Skeletal muscle satellite cell (primary cell): ENCODE results near the gene PPP1R26.

ENCODE experiments used
- H3K27me3 ChIP-seq: 2 replicates; pipeline ENCODE4 v1.7.0; 2013; ENCODE audit warnings: low read length; ENCODE audit not compliant: control insufficient read depth, insufficient read depth
- H3K36me3 ChIP-seq: 2 replicates; pipeline ENCODE4 v1.7.0; 2013; ENCODE audit warnings: mild to moderate bottlenecking, control low read depth, low read length; ENCODE audit not compliant: insufficient read depth
- H3K4me1 ChIP-seq: 2 replicates; pipeline ENCODE4 v1.7.0; 2013; ENCODE audit warnings: low read length; ENCODE audit not compliant: control insufficient read depth, insufficient read depth
- H3K4me2 ChIP-seq: 2 replicates; pipeline ENCODE4 v1.7.0; 2013; ENCODE audit warnings: mild to moderate bottlenecking, low read length
- H3K4me3 ChIP-seq: 2 replicates; pipeline ENCODE4 v1.7.0; 2013; ENCODE audit warnings: low read length
- H3K9ac ChIP-seq: 2 replicates; pipeline ENCODE4 v1.7.0; 2013; ENCODE audit warnings: mild to moderate bottlenecking, low read depth, low read length, moderate library complexity
- H3K9me3 ChIP-seq: replicated peaks from 2 replicates; pipeline ENCODE4 v1.7.0; 2013; ENCODE audit warnings: mild to moderate bottlenecking, control low read depth, low read length

Gene PPP1R26

DNA sequence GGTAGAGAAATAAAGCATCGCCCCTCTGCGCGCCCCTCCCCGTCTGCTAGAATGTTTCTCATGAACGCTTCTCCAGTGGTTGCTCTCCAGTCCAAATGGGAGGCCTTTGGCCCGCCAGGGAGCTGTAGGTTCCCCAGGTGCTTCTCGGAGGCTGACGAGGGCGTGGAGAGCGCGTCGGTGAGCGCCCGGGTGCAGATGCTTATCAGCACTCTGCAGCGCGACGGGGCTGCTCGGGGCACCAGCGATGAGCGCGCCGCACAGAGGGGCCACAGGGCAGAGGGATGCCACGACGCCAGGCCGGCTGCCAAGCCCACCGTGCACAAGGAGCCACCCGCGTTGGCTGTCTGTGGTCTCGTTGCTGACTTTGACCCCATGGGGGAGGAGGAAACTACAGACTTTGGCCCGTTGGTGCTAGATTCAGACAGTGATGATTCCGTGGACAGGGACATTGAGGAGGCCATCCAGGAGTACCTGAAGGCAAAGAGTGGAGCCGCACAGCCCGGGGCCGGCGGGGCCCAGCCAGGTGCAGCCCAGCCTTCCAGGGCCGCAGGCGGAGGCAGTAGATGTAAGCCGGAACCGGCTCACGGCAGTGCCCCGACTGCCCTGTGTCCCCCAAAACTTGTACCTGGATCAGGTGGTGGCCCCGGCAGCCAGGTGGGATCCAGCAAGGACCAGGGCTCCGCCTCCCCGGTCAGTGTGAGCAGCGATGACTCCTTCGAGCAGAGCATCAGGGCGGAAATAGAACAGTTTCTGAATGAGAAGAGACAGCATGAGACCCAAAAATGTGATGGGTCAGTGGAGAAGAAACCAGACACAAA lies 5.1 kb downstream of the PPP1R26 start:
- Histone ChIP-seq H3K4me1 (peaks cover 5% of the 10 kb centered on the region), H3K36me3 (peaks cover 35% of the 10 kb centered on the region), H3K4me2 (no peak overlapping the region), H3K4me3 (no peak overlapping the region), H3K27me3 (no peaks in the 10 kb centered on the region), H3K9me3 (no peaks in the 10 kb centered on the region), H3K9ac (no peak overlapping the region)

DNA sequence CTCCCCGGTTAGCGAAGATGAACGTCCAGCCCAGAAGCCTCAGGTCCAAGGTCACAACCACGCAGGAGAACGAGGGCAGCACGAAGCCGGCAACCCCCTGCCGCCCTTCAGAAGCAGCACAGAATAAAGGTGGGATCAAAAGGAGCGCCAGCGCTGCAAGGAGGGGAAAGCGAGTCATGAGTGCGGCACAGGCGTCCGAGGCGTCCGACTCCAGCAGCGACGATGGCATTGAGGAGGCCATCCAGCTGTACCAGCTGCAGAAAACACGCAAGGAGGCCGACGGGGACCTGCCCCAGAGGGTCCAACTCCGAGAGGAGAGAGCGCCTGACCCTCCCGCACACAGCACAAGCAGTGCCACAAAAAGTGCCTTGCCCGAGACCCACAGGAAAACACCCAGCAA lies 5.8 kb downstream of the PPP1R26 start:
- no peaks in the 10 kb centered on the region for H3K9me3 ChIP-seq
- H3K4me1 ChIP-seq = peaks cover 5% of the 10 kb centered on the region
- H3K27me3 ChIP-seq = no peaks in the 10 kb centered on the region
- H3K4me2 ChIP-seq = no peak overlapping the region
- H3K4me3 ChIP-seq = no peak overlapping the region
- H3K9ac ChIP-seq = no peak overlapping the region
- H3K36me3 ChIP-seq = peaks cover 35% of the 10 kb centered on the region

DNA sequence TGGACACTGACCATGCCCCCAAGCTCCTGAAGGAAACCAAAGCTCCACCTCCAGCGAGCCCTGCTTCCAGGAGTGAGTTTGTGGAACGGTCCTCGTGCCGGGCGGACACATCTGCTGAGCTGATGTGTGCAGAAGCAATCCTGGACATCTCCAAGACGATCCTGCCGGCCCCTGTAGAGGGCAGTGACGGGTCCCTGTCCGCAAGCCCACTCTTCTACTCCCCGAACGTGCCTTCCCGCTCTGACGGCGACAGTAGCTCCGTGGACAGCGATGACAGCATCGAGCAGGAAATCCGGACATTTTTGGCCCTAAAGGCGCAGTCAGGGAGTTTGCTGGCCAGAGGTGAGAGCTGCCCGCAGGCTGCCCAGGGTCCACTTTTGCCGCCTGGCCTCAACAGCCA lies 6.2 kb downstream of the PPP1R26 start:
- Histone ChIP-seq H3K36me3 (peaks cover 35% of the 10 kb centered on the region), H3K9me3 (no peaks in the 10 kb centered on the region), H3K4me1 (peaks cover 3% of the 10 kb centered on the region), H3K4me3 (no peak overlapping the region), H3K27me3 (no peaks in the 10 kb centered on the region), H3K4me2 (no peak overlapping the region), H3K9ac (no peak overlapping the region)

DNA sequence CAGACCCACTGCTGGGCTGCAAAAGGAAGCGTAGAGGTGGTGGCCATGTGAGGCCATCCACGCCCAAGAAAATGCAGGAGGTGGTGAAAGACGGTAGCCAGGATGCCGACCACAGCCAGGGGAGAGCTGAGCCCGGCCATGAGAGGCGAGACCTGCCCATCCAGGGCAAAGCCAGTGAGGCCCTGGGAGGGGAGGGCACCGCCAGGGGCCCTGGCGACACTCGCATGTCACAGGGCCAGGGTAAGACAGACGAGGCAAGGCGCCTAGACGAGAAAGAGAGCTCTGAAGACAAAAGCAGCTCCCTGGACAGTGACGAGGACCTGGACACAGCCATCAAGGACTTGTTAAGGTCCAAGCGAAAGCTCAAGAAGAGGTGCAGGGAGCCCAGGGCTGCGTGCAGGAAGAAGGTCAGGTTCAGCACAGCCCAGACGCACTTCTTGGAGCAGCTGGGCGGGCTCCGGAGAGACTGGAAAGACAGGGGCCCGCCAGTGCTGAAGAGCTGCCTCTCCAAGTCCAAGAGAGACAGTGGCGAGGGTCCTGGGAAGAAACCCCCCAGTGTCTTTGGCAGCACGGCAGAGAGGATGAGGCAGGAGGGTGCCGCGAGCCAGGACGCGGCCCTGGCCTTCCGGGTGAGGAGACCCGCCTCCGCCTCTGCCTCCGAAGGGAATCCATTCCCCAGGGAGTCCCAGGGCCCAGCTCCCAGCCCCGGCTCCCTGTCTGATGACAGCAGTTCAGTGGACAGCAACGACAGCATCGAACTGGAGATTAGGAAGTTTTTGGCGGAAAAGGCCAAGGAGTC lies 6.9 kb downstream of the PPP1R26 start:
- H3K36me3 ChIP-seq = peaks cover 35% of the 10 kb centered on the region
- H3K9me3 ChIP-seq = no peaks in the 10 kb centered on the region
- no peak overlapping the region for H3K9ac ChIP-seq
- H3K4me3 ChIP-seq = no peak overlapping the region
- no peaks in the 10 kb centered on the region for H3K4me1 ChIP-seq
- no peaks in the 10 kb centered on the region for H3K27me3 ChIP-seq
- no peak overlapping the region for H3K4me2 ChIP-seq

DNA sequence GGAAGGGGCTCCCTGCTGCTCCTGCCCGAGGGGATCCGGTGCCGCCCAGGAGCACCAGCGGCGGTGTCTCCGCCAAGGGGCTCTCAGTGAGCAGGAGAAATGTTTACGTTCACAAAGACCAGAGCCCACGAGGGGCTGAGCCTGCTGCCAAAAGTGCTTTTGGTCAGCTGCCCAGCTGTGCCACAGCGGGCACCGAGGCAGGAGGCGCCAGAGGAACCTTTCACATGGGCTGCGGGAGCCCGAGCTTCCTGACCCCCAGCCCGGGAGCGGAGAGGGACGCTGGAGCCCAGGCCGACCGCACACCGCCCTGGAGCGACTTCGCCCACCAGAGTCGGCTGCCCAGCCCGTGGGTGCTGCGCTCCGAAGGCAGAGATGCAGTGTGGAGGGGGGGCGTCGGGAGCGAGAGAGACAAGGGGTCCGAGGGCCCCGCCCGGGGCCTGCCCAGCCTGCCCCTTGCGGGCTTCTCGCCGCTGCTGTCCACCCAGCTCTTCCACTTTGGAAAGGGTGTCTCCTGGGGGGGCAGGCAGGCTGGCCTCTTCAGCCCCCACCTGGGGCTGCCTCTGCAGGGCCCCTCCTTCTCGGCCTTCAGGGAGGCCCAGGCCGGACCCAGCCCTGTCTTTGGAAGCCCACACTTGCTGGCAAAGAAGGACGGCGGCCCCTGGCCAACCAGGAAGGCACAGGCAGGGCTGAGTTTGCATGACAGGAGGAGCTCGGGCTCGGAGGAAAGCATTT lies 7.9 kb downstream of the PPP1R26 start:
- no peak overlapping the region for H3K4me3 ChIP-seq
- no peak overlapping the region for H3K4me2 ChIP-seq
- H3K27me3 ChIP-seq = no peaks in the 10 kb centered on the region
- H3K36me3 ChIP-seq = peaks cover 35% of the 10 kb centered on the region
- no peak overlapping the region for H3K9ac ChIP-seq
- no peaks in the 10 kb centered on the region for H3K4me1 ChIP-seq
- H3K9me3 ChIP-seq = no peaks in the 10 kb centered on the region

DNA sequence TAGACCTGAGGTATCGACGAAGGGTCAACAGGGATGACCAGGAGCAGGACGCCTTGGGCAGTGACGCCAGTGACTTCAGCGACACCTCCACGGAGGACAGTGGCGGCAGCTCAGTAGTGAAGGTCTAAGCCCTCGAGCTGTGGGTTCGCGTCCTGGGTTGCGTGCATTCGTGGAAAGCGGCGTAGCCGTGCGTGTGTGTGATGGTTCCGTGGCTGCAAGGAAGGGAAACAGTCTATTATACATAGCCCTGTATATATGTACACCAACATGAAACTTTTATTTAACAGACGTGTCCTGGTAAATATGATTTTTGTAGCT lies 8.4 kb downstream of the PPP1R26 start:
- no peaks in the 10 kb centered on the region for H3K9me3 ChIP-seq

DNA sequence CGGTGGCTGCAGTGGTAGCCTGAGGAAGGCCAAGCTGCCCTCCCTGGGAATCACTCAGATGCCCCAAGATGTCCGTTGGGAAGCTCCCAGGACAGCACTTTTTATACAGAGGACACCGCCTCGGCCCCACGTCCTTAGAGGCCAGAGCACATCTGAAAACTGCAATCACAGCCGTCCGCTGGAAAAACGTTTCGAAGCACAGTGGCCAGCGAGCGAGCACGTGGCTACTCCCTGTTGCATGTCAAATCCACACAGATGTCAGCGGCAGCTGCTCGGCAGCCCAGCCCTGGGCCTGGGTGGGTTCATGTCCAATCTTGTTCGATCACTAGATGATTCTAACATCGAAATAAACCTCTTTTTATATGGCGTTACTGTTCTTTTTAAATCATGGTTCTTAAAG lies 8.9 kb downstream of the PPP1R26 start:
- no peaks in the 10 kb centered on the region for H3K9me3 ChIP-seq
- peaks cover 35% of the 10 kb centered on the region for H3K36me3 ChIP-seq
- H3K4me3 ChIP-seq = no peak overlapping the region
- H3K4me2 ChIP-seq = no peak overlapping the region
- H3K27me3 ChIP-seq = no peaks in the 10 kb centered on the region
- H3K9ac ChIP-seq = no peak overlapping the region
- no peaks in the 10 kb centered on the region for H3K4me1 ChIP-seq

More for the DNA sequence above, 8.4 kb downstream of the PPP1R26 start:
- H3K4me3 ChIP-seq = no peak overlapping the region
- H3K4me1 ChIP-seq = no peaks in the 10 kb centered on the region
- no peaks in the 10 kb centered on the region for H3K27me3 ChIP-seq
- H3K9ac ChIP-seq = no peak overlapping the region
- no peak overlapping the region for H3K4me2 ChIP-seq
- peaks cover 35% of the 10 kb centered on the region for H3K36me3 ChIP-seq

DNA sequence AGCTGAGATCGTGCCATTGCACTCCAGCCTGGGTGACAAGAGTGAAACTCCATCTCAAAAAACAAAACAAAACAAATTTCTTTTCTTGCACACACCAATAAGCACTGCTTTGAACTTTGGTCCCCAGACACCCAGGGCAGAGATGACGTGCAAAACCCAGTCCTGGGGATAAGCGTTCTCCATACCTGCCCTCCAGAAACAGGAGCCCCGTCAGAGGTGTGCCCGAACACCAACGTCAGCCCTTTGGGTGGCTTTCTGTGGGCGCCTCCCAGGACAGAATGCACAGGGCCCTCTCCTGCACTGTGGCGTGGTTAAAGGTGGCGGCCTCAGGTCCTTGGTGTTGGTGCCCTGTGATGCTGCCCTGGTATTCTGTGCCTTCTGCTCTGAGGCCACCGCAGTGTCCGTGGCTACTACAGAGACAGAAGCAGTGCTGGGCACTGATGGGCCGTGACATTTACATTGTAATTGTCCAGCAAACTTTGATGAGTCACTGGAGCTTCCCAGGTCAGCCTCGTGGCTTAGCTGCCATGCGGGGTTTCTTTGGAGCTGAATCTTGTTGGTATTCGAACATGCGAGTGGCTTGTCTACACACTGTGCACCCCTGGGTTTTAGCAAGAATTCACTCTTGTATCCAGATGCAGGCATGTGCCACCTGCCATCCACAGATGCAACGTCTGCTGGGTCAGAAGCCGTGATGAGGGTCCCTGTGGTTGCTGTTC lies 9.8 kb downstream of the PPP1R26 start:
- Histone ChIP-seq H3K9me3 (no peaks in the 10 kb centered on the region), H3K4me3 (no peak overlapping the region), H3K4me2 (no peak overlapping the region), H3K36me3 (peaks cover 29% of the 10 kb centered on the region), H3K4me1 (no peaks in the 10 kb centered on the region), H3K27me3 (no peaks in the 10 kb centered on the region), H3K9ac (no peak overlapping the region)

DNA sequence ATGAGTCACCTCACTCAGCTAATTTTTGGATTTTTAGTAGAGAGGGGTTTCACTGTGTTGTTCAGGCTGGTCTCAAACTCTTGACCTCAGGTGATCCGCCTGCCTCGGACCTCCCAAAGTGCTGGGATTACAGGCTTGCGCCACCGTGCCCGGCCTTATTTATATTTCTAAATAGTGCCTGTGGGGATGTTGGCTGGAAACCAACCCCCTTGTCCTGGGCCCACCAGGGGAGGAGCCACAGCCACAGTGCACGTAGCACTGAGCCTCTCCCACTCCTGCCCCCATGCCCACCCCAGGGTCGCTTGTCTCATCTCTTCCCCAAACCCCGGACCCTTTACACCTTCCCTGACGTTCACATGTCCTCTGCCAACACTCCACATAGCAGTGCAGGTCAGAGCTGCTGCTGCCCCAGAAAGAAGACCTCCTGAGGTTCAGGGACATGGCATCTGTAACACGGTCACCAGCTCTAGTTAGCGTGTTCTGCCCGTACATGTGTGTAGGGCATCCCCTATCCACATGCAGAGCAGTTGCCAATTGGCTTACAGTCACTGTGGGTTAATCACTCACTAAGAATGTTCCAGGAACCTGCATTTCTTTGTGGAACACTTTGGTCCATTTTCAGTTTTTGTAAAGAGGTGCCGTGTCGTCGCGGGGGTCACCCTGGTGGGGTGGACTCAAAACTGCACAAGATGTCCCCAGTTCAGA lies 10.7 kb downstream of the PPP1R26 start:
- Histone ChIP-seq H3K27me3 (no peaks in the 10 kb centered on the region), H3K4me2 (no peak overlapping the region), H3K4me3 (no peak overlapping the region), H3K9me3 (no peaks in the 10 kb centered on the region), H3K9ac (no peak overlapping the region), H3K36me3 (peaks cover 19% of the 10 kb centered on the region), H3K4me1 (no peaks in the 10 kb centered on the region)

DNA sequence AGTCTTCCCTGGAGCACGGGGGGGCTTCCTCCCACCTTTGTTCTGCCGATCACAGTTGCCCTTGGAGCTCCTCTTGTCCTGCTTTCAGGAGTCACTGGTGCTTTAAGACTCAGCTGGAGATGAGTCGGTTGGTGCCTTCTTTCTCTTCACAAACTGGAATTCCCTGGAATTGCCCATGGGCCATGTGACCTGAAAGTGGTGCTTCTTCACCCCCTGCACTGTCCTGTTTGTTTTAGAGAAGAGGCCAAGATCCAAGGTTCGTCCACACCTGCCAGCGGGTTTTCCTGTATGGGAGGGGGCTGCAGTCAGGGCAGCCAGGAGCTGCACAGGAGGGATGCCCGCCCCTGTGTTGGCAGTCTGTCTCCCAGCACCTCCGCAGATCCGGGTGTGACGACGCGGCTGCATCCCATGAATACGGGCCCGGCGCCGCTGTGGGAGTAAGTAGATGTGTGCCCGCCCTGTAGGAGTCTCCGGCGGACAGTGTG lies 11.4 kb downstream of the PPP1R26 start:
- Histone ChIP-seq H3K9ac (no peak overlapping the region), H3K36me3 (peaks cover 12% of the 10 kb centered on the region), H3K4me3 (no peak overlapping the region), H3K4me1 (no peaks in the 10 kb centered on the region), H3K9me3 (no peaks in the 10 kb centered on the region), H3K4me2 (no peak overlapping the region), H3K27me3 (no peaks in the 10 kb centered on the region)
